Trophoblast cell (in vitro differentiated cells and primary cell): ENCODE data around the gene ZNF423.

ENCODE experiments used
- DNase-seq, 2 donors: peaks; one replicate each; pipeline ENCODE4 v3.0.0-alpha.2; 2016
- H2AFZ ChIP-seq: 2 replicates; pipeline ENCODE4 v1.6.1; 2013; ENCODE audit warnings: low read length, moderate library complexity, mild to moderate bottlenecking; ENCODE audit not compliant: insufficient read depth, poor library complexity
- H2AK5ac ChIP-seq: 2 replicates; pipeline ENCODE4 v1.6.1; 2013; ENCODE audit warnings: mild to moderate bottlenecking, low read length
- H2BK120ac ChIP-seq: 2 replicates; pipeline ENCODE4 v1.6.1; 2013; ENCODE audit warnings: low read length, mild to moderate bottlenecking, moderate library complexity; ENCODE audit not compliant: insufficient read depth, poor library complexity
- H2BK12ac ChIP-seq: 2 replicates; pipeline ENCODE4 v1.6.1; 2013; ENCODE audit warnings: mild to moderate bottlenecking, low read length, moderate library complexity
- H2BK5ac ChIP-seq: 2 replicates; pipeline ENCODE4 v1.6.1; 2013; ENCODE audit warnings: low read length, low read depth, moderate library complexity, mild to moderate bottlenecking; ENCODE audit not compliant: poor library complexity
- H3K14ac ChIP-seq: 2 replicates; pipeline ENCODE4 v1.6.1; 2013; ENCODE audit warnings: mild to moderate bottlenecking, low read length
- H3K18ac ChIP-seq: 2 replicates; pipeline ENCODE4 v1.6.1; 2013; ENCODE audit warnings: mild to moderate bottlenecking, low read length
- H3K23ac ChIP-seq: 2 replicates; pipeline ENCODE4 v1.6.1; 2013; ENCODE audit warnings: low read length
- H3K27ac ChIP-seq: 2 replicates; pipeline ENCODE4 v1.5.1; 2013; ENCODE audit warnings: low read depth, mild to moderate bottlenecking, inconsistent platforms, low read length, moderate library complexity
- H3K27me3 ChIP-seq: 2 replicates; pipeline ENCODE4 v1.6.1; 2013; ENCODE audit warnings: inconsistent platforms, mild to moderate bottlenecking, low read length, moderate library complexity; ENCODE audit not compliant: insufficient read depth
- H3K36me3 ChIP-seq, 2 experiments: 1 replicate in 1 of 2; 2 replicates in 1 of 2; pipeline ENCODE4 v1.6.1; 2013; ENCODE audit warnings: low read length in 2 of 2, mild to moderate bottlenecking in 2 of 2, moderate library complexity in 1 of 2; ENCODE audit not compliant: insufficient read depth in 2 of 2, control insufficient read depth in 1 of 2
- H3K4ac ChIP-seq: 2 replicates; pipeline ENCODE4 v1.6.1; 2013; ENCODE audit warnings: low read depth, mild to moderate bottlenecking, low read length, moderate library complexity
- H3K4me1 ChIP-seq, 2 experiments: 1 replicate in 1 of 2; 2 replicates in 1 of 2; pipeline ENCODE4 v1.6.1; 2013; ENCODE audit warnings: low read length in 2 of 2, mild to moderate bottlenecking in 2 of 2, moderate library complexity in 1 of 2; ENCODE audit not compliant: insufficient read depth in 2 of 2, control insufficient read depth in 1 of 2
- H3K4me2 ChIP-seq: 2 replicates; pipeline ENCODE4 v1.6.1; 2013; ENCODE audit warnings: inconsistent platforms, mild to moderate bottlenecking, low read length, moderate library complexity
- H3K4me3 ChIP-seq: 2 replicates; pipeline ENCODE4 v1.5.1; 2013; ENCODE audit warnings: mild to moderate bottlenecking, low read depth, low read length, inconsistent platforms
- H3K79me1 ChIP-seq: one replicate; pipeline ENCODE4 v1.6.1; 2013; ENCODE audit warnings: low read length
- H3K79me2 ChIP-seq: 2 replicates; pipeline ENCODE4 v1.6.1; 2013; ENCODE audit warnings: low read length, mild to moderate bottlenecking; ENCODE audit not compliant: control insufficient read depth, insufficient read depth, poor library complexity
- H3K9ac ChIP-seq: 2 replicates; pipeline ENCODE4 v1.6.1; 2013; ENCODE audit warnings: mild to moderate bottlenecking, low read length
- H3K9me3 ChIP-seq: 2 replicates; pipeline ENCODE4 v1.6.1; 2013; ENCODE audit warnings: low read depth, mild to moderate bottlenecking, control low read depth, inconsistent platforms, low read length; ENCODE audit not compliant: insufficient read depth
- H4K12ac ChIP-seq: 2 replicates; pipeline ENCODE4 v1.6.1; 2013; ENCODE audit warnings: low read depth, mild to moderate bottlenecking, low read length, moderate library complexity
- H4K8ac ChIP-seq: 2 replicates; pipeline ENCODE4 v1.6.1; 2013; ENCODE audit warnings: low read depth, mild to moderate bottlenecking, low read length, moderate library complexity
- H4K91ac ChIP-seq: one replicate; pipeline ENCODE4 v1.6.1; 2013; ENCODE audit warnings: low read depth, mild to moderate bottlenecking, low read length, moderate library complexity
- WGBS: extraction: QIAGEN DNeasy Blood & Tissue Kit; methylation state at CpG from one replicate; pipeline ENCODE4 v1.1.7; 2013; ENCODE audit warnings: missing lambda C conversion rate; ENCODE audit not compliant: insufficient read length, insufficient coverage; ENCODE audit errors: extremely low coverage; 5-methylcytosine and 5-hydroxymethylcytosine counted together

The ZNF423 gene

GRCh38 chr16:49781401-49781800 lies 74.5 kb downstream of the ZNF423 start:
- peaks cover 10% of the 10 kb centered on the region in 2 experiments for H3K4me1 ChIP-seq
- H3K79me2 ChIP-seq = no peaks in the 10 kb centered on the region
- no peak overlapping the region for H4K12ac ChIP-seq
- no peaks in the 10 kb centered on the region for H3K79me1 ChIP-seq
- no peak overlapping the region for H3K4ac ChIP-seq
- no peak overlapping the region for H3K14ac ChIP-seq
- H3K9me3 ChIP-seq = no peaks in the 10 kb centered on the region
- no peak overlapping the region for H4K91ac ChIP-seq
- no peak overlapping the region for H3K23ac ChIP-seq
- no peak overlapping the region for H2BK5ac ChIP-seq
- H2BK12ac ChIP-seq = no peak overlapping the region
- no peak overlapping the region for H3K9ac ChIP-seq
- H3K4me3 ChIP-seq = no peak overlapping the region
- no peaks in the 10 kb centered on the region for H3K27me3 ChIP-seq
- no peak overlapping the region for H3K4me2 ChIP-seq
- no peak overlapping the region for H4K8ac ChIP-seq
- no peaks in the 10 kb centered on the region for H3K36me3 ChIP-seq
- H3K18ac ChIP-seq = no peak overlapping the region
- H3K27ac ChIP-seq = no peak overlapping the region
- H2AFZ ChIP-seq = no peak overlapping the region
- H2BK120ac ChIP-seq = no peak overlapping the region
- no peak overlapping the region for H2AK5ac ChIP-seq
- DNase-seq = no peak
- no CpG with 5 or more reads among the region's 14 CpGs for WGBS

DNA sequence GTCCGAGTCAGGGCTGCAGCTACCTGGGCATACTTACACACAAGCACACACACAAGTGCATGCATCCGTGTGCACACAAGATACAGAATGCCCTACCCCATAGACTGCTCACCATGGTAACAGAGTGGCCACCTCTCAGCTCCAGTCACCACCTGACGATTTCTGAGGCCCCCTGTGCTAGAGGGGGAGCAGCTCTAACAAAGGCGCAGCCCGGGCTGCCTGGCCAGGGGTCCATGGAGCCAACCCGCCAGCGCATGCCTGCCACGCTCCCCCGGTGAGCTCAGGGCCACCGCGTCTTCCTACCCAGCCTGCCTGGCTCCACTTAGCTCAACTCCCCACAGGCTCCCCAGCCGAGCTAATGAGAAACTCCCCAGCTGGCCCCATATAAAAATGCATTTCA lies 75.5 kb downstream of the ZNF423 start:
- H3K27me3 ChIP-seq = no peaks in the 10 kb centered on the region
- no peaks in the 10 kb centered on the region for H3K36me3 ChIP-seq
- no peak overlapping the region for H3K4ac ChIP-seq
- H4K91ac ChIP-seq = no peak overlapping the region
- H3K27ac ChIP-seq = no peak overlapping the region
- H3K14ac ChIP-seq = no peak overlapping the region
- H2BK120ac ChIP-seq = no peak overlapping the region
- DNase-seq = no peak
- H2AFZ ChIP-seq = no peak overlapping the region
- no peak overlapping the region for H3K23ac ChIP-seq
- no CpG with 5 or more reads among the region's 12 CpGs for WGBS
- no peaks in the 10 kb centered on the region for H3K79me2 ChIP-seq
- no peaks in the 10 kb centered on the region for H3K79me1 ChIP-seq
- H3K9ac ChIP-seq = no peak overlapping the region
- no peak overlapping the region for H4K12ac ChIP-seq
- H2AK5ac ChIP-seq = no peak overlapping the region
- no peak overlapping the region for H3K4me3 ChIP-seq
- H3K4me2 ChIP-seq = no peak overlapping the region
- no peaks in the 10 kb centered on the region for H3K9me3 ChIP-seq
- H3K18ac ChIP-seq = no peak overlapping the region
- no peak overlapping the region for H4K8ac ChIP-seq
- no peak overlapping the region for H2BK12ac ChIP-seq
- peaks cover 14 to 17% of the 10 kb centered on the region in 2 experiments for H3K4me1 ChIP-seq
- H2BK5ac ChIP-seq = no peak overlapping the region

DNA sequence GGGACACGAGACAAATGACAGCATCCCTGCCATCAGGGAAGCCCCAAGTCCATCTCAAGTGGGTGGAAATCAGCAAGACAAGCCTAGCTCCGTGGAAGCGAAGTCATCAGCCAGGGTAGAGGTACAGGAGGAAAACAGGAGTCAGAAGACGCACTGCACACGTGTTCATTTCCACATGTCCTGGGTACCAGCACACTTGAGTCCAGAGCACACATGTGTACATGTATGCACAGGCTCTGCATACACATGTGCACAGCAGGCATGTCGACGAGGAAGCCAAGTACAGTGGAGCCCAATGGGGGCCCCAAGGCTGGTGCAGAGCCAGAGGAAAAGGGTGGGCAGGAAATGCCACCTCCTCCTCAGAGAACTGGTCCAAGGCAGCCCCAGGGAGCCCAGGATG lies 75.9 kb downstream of the ZNF423 start:
- Histone ChIP-seq H2BK120ac (no peak overlapping the region), H3K79me2 (no peaks in the 10 kb centered on the region), H4K8ac (no peak overlapping the region), H2AK5ac (no peak overlapping the region), H3K4ac (no peak overlapping the region), H4K91ac (no peak overlapping the region), H3K14ac (no peak overlapping the region), H3K9ac (no peak overlapping the region), H3K9me3 (no peaks in the 10 kb centered on the region), H2BK5ac (no peak overlapping the region), H2BK12ac (no peak overlapping the region), H3K27ac (no peak overlapping the region), H3K18ac (no peak overlapping the region), H3K79me1 (no peaks in the 10 kb centered on the region), H4K12ac (no peak overlapping the region), H3K36me3 (no peaks in the 10 kb centered on the region), H3K23ac (no peak overlapping the region), H3K4me1 (peaks cover 14 to 17% of the 10 kb centered on the region in 2 experiments), H3K4me2 (no peak overlapping the region), H2AFZ (no peak overlapping the region), H3K27me3 (no peaks in the 10 kb centered on the region), H3K4me3 (no peak overlapping the region)
- no peak for DNase-seq
- WGBS = no CpG with 5 or more reads among the region's 7 CpGs

DNA sequence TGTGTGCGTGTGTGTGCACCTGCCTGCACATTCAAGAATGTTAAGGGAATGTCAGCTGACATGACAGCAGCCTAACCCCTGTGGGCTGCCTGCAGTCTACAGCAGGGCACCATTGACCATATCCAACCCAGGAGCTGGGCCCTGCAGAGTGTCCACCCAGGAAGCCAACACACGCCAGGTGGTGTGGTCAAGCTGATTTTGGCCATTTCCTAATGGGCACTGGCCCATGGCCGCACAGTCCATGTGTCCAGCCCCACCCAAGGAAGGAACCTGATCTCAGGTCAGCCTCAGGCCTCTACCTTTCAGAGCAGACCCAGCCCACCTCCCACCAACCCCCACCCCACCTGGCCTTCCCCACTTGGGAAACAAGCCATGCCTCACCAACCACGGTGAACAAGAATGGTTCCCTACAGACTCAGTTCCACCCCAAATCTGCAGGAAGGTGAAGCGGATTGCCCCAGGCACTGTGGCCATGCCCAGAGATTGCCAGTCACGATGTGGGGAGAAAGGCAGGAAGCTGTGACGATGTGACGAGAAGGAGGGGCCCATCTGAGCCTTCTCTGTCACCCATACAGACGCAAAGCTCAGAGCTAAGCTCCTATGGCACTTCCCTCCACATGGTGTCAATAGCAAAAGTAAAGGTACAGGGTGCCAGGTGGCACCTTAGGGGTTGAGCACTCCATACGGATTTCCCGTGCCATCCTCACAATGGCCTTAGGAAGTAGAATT lies 77.5 kb downstream of the ZNF423 start:
- Histone ChIP-seq H3K79me2 (no peaks in the 10 kb centered on the region), H3K23ac (no peak overlapping the region), H2AFZ (no peak overlapping the region), H4K91ac (no peak overlapping the region), H3K9me3 (no peaks in the 10 kb centered on the region), H3K9ac (no peak overlapping the region), H3K4me3 (no peak overlapping the region), H3K4me2 (no peak overlapping the region), H4K12ac (no peak overlapping the region), H2BK5ac (no peak overlapping the region), H3K27ac (no peak overlapping the region), H2BK120ac (no peak overlapping the region), H2AK5ac (no peak overlapping the region), H2BK12ac (no peak overlapping the region), H3K4me1 (peaks cover 21 to 26% of the 10 kb centered on the region in 2 experiments), H3K18ac (no peak overlapping the region), H3K79me1 (no peaks in the 10 kb centered on the region), H3K4ac (no peak overlapping the region), H4K8ac (no peak overlapping the region), H3K14ac (no peak overlapping the region), H3K36me3 (no peaks in the 10 kb centered on the region), H3K27me3 (no peaks in the 10 kb centered on the region)
- no peak for DNase-seq
- no CpG with 5 or more reads among the region's 11 CpGs for WGBS
